ENCODE measurements around the gene LSM7. TPM values are rescaled to one million over a fixed set of nuclear protein-coding genes. Genes with fewer than 3 reads are reported as not detected.

Gene LSM7
- total RNA-seq, 1 experiment from 2014 or later, result 97.3 TPM

DNA sequence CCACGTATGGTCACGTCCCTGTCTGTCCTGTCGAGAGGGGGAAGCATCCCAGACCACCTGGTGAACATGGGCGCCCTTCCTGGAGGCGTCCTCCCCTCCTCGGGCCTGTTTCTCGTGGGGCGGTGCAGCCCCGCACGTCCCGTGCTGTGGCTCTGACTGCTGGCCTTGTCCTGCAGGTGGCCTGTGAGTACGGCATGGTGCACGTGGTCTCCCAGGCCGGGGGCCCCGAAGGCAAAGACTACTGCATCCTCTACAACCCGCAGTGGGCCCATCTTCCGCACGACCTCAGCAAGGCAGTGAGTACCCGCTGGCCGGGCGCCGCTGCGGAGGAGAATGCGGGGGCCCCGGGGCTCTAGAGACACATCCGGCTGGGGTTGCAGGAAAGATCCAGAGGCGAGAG is 6.0 kb upstream of the LSM7 start:
- in situ Hi-C loops (cut with HindIII; ENCODE audit: low pct_unique_long_range_greater_than_20kb, low sequenced_read_pairs), result no loop called here
- POLR2A ChIA-PET, result no interaction called here

DNA sequence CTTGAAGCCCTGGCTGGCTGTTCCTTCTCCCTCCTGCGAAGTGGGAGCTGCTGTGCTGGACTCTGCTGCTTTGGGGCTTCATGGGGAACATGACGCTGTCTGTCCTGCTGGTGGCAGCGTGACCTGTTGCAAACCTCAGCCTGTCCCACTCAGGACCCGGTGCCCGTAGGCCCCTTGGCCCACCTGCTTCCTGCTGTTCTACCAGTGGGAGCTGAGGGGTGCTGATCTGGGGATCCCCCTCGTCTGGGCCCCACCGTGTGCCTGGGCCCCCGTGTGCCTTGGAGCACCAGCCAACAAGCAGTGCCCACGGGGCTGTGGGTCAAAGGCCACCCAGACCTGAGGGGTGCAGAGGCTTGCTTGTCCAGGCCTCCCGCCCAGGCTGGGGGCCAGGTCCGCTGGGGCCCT is 5.4 kb upstream of the LSM7 start:
- no TSS peak for BruUV-seq (replicated peaks)
- H3K9me3 ChIP-seq (ENCODE audit: control insufficient read depth, insufficient read depth, low read depth, low read length), result no peaks in the 10 kb centered on the region
- H3K36me3 ChIP-seq (ENCODE audit: control insufficient read depth, insufficient read depth, low read length), result peaks cover 3% of the 10 kb centered on the region; the same call in 1 of the 2 replicates
- ChIA-PET CTCF (no interaction called here), POLR2A (no interaction called here)
- H3K4me3 ChIP-seq (ENCODE audit: low read depth in 2 of 2, low read length in 2 of 2), result no peak overlapping the region
- H3K4me1 ChIP-seq (ENCODE audit: control insufficient read depth, insufficient read depth, low read length), result peaks cover 11% of the 10 kb centered on the region
- no peaks in the 10 kb centered on the region for H3K27me3 ChIP-seq (ENCODE audit: control insufficient read depth, insufficient read depth, low read length)
- intact Hi-C loops (cut with micrococcal nuclease; ENCODE audit: unreplicated experiment) (no loop called here), in situ Hi-C loops (cut with HindIII; ENCODE audit: low pct_unique_long_range_greater_than_20kb, low sequenced_read_pairs) (no loop called here)
- TF ChIP-seq TCF7L2 (IDR thresholded peaks at IDR 0.05; ENCODE audit: low read depth, low read length) (no peak), POLR2AphosphoS5 (IDR thresholded peaks at IDR 0.05; ENCODE audit: low read depth, low read length) (no peak), SIN3A (IDR thresholded peaks at IDR 0.05; ENCODE audit: borderline replicate concordance, insufficient read depth, low read depth, low read length) (no peak)
- TF ChIP-seq, protein P1, sequence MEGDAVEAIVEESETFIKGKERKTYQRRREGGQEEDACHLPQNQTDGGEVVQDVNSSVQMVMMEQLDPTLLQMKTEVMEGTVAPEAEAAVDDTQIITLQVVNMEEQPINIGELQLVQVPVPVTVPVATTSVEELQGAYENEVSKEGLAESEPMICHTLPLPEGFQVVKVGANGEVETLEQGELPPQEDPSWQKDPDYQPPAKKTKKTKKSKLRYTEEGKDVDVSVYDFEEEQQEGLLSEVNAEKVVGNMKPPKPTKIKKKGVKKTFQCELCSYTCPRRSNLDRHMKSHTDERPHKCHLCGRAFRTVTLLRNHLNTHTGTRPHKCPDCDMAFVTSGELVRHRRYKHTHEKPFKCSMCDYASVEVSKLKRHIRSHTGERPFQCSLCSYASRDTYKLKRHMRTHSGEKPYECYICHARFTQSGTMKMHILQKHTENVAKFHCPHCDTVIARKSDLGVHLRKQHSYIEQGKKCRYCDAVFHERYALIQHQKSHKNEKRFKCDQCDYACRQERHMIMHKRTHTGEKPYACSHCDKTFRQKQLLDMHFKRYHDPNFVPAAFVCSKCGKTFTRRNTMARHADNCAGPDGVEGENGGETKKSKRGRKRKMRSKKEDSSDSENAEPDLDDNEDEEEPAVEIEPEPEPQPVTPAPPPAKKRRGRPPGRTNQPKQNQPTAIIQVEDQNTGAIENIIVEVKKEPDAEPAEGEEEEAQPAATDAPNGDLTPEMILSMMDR (IDR thresholded peaks at IDR 0.05), result no peak; the same call in 1 of the 2 replicates
- TF ChIP-seq, protein P2, sequence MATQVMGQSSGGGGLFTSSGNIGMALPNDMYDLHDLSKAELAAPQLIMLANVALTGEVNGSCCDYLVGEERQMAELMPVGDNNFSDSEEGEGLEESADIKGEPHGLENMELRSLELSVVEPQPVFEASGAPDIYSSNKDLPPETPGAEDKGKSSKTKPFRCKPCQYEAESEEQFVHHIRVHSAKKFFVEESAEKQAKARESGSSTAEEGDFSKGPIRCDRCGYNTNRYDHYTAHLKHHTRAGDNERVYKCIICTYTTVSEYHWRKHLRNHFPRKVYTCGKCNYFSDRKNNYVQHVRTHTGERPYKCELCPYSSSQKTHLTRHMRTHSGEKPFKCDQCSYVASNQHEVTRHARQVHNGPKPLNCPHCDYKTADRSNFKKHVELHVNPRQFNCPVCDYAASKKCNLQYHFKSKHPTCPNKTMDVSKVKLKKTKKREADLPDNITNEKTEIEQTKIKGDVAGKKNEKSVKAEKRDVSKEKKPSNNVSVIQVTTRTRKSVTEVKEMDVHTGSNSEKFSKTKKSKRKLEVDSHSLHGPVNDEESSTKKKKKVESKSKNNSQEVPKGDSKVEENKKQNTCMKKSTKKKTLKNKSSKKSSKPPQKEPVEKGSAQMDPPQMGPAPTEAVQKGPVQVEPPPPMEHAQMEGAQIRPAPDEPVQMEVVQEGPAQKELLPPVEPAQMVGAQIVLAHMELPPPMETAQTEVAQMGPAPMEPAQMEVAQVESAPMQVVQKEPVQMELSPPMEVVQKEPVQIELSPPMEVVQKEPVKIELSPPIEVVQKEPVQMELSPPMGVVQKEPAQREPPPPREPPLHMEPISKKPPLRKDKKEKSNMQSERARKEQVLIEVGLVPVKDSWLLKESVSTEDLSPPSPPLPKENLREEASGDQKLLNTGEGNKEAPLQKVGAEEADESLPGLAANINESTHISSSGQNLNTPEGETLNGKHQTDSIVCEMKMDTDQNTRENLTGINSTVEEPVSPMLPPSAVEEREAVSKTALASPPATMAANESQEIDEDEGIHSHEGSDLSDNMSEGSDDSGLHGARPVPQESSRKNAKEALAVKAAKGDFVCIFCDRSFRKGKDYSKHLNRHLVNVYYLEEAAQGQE (IDR thresholded peaks at IDR 0.05; ENCODE audit: insufficient read depth in 1 of 2, low read depth in 2 of 2, low read length in 1 of 2), result no peak
- DNase-seq (ENCODE audit: low read depth, low spot score), result no peak
- no peak for ATAC-seq
- no peak overlapping the region for H3K27ac ChIP-seq (ENCODE audit: low read length)

More for the DNA sequence above, 6.0 kb upstream of the LSM7 start:
- CTCF ChIA-PET, result no interaction called here
- no peak for DNase-seq (ENCODE audit: low read depth, low spot score)
- no peak for ATAC-seq
- no peak overlapping the region for H3K27ac ChIP-seq (ENCODE audit: low read length)
- peaks cover 11% of the 10 kb centered on the region for H3K4me1 ChIP-seq (ENCODE audit: control insufficient read depth, insufficient read depth, low read length)
- intact Hi-C loops (cut with micrococcal nuclease; ENCODE audit: unreplicated experiment), result no loop called here
- no peaks in the 10 kb centered on the region for H3K9me3 ChIP-seq (ENCODE audit: control insufficient read depth, insufficient read depth, low read depth, low read length)
- H3K36me3 ChIP-seq (ENCODE audit: control insufficient read depth, insufficient read depth, low read length), result peaks cover under 1% of the 10 kb centered on the region; the same call in 1 of the 2 replicates
- H3K4me3 ChIP-seq (ENCODE audit: low read depth in 2 of 2, low read length in 2 of 2), result no peak overlapping the region
- BruUV-seq (replicated peaks), result no TSS peak
- no peaks in the 10 kb centered on the region for H3K27me3 ChIP-seq (ENCODE audit: control insufficient read depth, insufficient read depth, low read length)
- no peak for TF ChIP-seq SIN3A (IDR thresholded peaks at IDR 0.05; ENCODE audit: borderline replicate concordance, insufficient read depth, low read depth, low read length)
- TF ChIP-seq, protein P2 (IDR thresholded peaks at IDR 0.05; ENCODE audit: insufficient read depth in 1 of 2, low read depth in 2 of 2, low read length in 1 of 2), result no peak
- TF ChIP-seq TCF7L2 (IDR thresholded peaks at IDR 0.05; ENCODE audit: low read depth, low read length), result no peak
- TF ChIP-seq POLR2AphosphoS5 (IDR thresholded peaks at IDR 0.05; ENCODE audit: low read depth, low read length), result no peak
- TF ChIP-seq, protein P1 (IDR thresholded peaks at IDR 0.05), result no peak

All from Panc1 (cell line).